NCI-H774 (cell line): ENCODE data around the gene DNPH1.

Experiments used
- DNase-seq: peaks from one replicate; lab custom pipeline; 2025; lab: John Stamatoyannopoulos, UW

Gene DNPH1

DNA sequence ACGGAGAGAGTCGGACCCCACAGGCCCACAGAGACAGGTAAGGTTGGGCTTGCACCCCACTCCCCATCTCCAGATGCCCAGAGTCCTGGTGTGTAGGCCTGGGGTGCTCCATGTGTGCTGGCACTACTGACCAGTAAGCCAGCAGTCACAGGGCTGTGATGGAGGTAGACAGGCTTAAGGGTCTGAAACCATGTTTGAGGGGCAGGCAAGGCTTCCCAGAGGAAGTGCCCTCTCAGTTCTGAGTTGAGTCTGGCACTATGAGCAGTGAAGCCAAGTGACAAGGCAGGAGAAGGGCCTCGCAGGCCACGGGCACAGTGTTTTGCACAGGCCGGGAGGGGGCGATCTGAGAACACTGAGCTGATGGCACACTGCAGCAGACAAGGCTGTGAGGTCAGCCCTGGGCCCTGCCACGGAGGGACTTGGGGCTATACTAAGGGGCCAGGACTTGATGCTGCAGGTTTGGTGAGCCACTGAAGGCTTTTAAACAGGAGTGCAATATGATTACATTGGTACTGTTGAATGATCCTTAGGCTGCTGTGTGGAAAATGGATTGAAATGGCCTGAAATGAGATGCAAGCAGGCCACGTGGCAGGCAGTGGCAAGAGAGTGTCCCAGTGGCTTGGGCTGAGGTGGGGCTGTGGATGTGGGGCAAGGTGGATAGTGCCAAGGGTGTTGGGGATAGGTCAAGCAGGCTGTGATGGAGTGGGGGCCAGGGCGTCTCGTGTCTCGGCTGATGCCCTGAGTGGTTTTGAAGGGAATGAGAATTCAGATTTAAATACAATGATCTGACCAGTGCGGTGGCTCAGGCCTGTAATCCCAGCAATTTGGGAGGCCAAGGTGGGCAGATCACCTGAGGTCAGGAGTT, 34.3 kb upstream of the DNPH1 start:
- DNase-seq, result peak; percentile 14

DNA sequence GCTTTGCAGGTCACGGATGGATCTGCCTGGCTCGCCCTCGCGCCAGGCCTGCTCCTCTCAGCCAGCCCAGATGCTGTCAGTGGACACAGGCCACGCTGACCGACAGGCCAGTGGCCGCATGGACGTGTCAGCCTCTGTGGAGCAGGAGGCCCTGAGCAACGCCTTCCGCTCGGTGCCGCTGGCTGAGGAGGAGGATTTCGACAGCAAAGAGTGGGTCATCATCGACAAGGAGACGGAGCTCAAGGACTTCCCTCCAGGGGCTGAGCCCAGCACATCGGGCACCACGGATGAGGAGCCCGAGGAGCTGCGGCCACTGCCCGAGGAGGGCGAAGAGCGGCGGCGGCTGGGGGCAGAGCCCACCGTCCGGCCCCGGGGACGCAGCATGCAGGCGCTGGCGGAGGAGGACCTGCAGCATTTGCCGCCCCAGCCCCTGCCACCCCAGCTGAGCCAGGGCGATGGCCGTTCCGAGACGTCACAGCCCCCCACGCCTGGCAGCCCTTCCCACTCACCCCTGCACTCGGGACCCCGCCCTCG, 33.6 kb upstream of the DNPH1 start:
- no peak for DNase-seq

DNA sequence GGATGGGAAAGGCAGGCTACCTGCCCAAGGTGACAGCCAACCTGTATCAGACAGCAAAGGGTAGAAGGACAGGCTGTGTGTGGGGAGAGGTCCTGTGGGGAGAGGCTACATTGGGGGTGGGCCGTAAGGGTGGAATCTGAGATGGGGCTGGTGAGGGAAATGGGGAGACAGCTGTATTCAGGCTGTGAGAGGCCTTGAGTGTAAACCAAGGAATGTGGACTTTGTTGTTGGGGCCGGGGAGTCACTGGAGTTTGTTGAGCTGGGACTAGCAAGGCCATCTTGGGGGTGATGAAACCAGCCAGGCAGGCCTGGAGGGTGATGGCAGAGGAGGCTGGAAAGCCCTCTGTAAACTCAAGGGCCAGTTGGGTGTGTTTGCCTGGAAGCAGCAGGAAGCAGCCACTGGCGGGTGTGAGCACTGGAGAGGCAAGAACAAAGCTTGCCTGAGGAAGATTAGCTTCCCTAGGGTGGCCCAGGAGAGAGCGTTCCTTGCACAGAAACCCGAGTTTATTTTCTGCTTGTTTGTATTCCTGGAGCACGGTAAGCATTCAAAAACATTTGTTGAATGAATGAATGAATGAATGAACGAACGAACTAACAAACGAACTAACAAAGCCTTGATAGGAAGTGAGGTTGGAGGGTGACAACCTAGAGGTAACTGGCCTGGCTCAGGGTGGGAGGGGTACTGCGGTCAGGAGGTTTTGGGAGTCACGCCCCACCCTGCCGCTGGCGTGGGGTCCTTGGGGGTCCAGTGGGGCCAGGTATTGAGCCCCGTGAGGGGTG, 32.9 kb upstream of the DNPH1 start:
- no peak for DNase-seq

- no peak for DNase-seq
Measured at GRCh38 chr6:43261198-43261597, 31.9 kb upstream of the DNPH1 start.

GRCh38 chr6:43260791-43261190, 31.5 kb upstream of the DNPH1 start:
- DNase-seq, result no peak

GRCh38 chr6:43258807-43259686, 29.8 kb upstream of the DNPH1 start:
- DNase-seq, result no peak

GRCh38 chr6:43258180-43258579, 28.9 kb upstream of the DNPH1 start:
- DNase-seq, result no peak

- no peak for DNase-seq
Measured at GRCh38 chr6:43257367-43258145, 28.3 kb upstream of the DNPH1 start.

GRCh38 chr6:43256670-43257366, 27.5 kb upstream of the DNPH1 start:
- DNase-seq, result no peak

- no peak for DNase-seq
Measured at GRCh38 chr6:43255408-43256054, 26.2 kb upstream of the DNPH1 start.

DNA sequence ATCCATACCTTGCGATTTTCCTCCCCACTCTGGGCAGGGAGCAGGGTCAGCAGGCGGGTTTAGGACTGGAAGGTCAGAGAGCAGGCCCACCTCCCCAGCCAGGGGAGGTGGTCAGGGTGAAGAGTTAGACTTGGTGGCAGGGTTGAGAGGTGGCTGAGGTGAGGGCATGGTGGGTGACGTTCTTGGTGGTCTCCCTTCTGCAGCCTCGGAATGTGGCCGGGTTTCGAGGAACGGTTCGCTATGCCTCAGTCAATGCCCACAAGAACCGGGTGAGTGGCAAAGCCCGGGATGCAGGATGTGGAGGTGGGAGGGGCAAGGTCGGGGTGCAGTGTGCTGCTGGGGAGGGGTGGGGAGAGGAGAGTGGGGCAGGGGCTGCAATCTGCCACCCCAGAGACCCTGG, 25.6 kb upstream of the DNPH1 start:
- no peak for DNase-seq

DNA sequence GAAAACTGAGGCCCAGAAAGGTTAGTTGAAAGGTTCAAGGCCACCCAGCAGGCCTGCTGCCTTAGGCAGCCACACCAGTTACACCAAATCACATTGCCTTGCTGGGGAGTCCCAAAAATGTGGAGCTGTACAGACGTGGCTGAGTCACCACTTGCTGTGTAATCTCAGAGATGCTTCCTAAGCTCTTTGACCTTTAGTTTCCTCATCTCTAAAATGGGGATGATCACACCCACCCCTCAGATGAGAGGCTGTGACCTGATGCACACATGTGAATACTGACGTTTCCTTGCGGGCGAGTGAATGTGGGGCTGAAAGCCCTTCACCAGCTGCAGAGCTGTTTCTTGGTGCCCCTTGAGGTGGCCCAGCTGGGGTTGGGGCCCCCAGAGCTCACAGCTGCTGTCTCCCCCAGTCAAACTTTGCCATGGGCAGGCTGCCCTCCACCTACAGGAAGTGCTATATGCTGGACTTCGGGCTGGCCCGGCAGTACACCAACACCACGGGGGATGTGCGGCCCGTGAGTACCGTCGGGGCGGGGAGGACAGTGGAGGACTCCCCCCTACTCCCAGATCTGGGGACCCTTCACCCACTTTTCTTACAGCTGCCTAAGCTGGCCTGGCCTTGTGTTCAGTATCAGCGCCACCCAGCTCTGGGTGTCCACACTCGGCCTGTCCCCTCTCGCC, 25.0 kb upstream of the DNPH1 start:
- DNase-seq, result no peak

DNA sequence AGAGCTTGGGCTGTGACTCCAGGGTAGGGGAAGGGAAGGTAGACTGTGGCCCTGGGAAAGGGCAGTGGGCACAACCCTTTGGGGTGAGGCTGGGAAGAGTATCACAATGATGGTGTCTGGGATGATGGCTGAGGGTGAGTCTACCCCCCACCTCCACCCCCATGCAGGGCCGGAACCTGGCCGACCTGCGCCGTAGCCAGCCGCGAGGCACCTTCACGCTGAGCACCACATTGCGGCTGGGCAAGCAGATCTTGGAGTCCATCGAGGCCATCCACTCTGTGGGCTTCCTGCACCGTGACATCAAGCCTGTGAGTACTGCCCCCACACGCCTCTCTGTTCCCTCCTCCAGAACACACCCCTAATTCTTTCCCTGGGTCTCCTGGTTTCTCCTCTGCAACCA, 24.1 kb upstream of the DNPH1 start:
- no peak for DNase-seq

DNA sequence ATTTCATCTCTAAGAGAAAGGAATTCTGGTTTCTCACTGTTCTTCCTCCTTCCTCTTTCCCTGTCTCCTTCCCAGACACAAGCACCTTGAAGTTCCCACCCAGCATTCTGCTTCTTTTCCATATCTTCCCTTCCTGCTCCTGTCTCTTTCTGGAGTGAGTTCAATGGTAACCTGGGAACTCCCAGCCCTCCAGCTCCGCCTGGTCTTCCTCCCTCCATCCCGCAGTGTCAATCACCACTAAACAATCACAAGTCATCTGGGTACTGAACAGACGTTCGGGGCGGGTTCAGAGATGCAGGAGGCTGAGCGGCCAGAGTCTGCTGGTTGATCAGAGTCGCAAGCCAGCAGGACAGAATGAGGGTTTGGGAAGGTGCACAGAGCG, 21.7 kb upstream of the DNPH1 start:
- DNase-seq, result no peak

DNA sequence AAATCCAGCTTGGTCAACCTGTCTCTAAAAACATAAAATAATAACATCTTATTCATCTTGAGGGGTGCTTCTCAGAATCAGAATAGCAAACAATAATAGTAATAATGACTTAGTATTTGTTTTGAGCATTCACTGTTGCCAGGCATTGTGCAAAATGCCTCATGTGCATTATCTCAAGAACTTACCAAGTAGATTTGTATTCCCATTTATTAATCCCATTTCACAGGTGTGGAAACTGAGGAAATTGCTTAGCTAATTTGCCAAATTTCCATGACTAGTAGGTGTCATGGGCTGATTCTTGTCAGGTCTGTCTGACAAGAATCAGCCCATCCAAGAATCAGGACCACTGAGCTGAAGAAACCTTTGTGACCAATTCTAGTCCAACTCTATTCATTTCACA, 19.5 kb upstream of the DNPH1 start:
- DNase-seq, result no peak

- no peak for DNase-seq
Measured at GRCh38 chr6:43248101-43248500, 18.8 kb upstream of the DNPH1 start.

DNA sequence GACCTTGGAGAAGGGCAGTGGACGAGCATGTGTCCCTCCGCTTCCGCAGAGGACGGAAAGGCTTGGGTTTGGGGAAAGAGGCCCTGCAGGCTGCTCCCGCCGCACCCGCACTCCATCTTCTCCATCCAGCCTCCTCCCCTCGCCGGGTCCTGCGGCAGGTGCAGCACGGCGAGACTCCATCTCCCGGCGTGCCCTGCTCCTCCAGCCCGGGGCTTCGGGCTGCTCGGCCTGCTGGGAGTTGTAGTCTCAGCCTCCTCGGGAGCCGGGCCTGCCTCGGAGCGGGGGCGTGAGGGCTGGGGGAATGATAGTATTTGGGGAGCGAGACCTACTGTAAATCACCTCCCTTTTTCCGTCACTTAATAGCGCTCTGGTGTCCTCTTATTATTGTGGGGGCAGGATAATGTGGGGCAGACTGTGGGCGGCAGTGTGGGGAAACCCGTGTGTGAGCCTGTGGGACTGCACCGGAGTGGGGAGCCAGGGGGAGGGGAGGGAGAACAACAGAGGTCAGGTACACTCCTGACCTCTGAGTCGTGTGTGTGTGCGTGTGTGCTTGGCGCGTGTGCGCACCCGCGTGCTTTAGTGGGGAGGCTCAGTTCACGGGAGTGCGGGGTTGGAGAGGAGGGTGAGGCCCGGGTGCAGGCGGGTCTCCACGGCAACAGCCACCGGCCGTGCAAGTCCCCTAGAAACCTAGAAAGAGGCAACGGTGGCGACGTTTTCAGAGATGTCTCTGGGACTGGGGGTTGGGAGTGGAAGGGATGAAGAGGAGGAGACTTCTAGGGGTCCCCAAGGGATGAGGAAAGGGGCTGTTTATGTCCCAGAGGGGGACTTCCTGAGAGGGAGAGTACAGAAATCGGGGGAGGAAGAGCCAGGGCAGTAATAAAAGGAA, 18.1 kb upstream of the DNPH1 start:
- peak; percentile 91 for DNase-seq

DNA sequence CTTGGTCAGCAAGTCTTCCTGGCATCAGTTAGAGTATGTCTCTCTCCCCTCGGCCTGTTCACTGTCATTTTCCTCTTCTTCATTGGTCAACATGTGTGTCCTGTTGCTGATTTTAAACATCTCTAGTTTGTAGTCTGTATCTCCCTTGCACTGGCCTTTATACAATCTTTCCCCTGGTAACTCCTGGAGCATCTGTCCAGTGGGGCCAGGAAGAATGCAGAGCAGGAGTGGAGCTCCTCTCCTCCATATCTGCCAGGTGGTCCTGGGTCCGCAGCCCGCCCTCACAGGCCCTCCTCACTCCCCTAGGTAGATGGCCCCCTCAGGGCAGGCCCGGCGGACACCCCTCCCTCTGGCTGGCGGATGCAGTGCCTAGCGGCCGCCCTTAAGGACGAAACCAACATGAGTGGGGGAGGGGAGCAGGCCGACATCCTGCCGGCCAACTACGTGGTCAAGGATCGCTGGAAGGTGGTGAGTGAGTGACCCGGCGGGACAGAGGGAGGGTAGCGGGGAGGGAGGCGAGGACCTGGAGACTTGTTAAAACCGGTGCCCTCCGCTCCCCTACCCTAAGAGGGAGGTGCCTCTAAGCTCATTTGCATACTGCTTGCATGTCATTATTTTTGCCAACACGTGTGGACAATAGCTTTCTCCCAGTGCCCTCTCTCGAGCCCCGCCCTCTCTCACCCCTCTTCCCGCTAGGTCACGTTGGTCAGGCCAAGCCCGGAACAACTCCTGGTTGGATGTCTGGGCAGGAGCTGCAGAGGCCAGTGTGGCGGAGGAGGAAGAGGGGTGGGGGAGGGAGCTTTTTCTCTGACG, 17.2 kb upstream of the DNPH1 start:
- peak; percentile 91 for DNase-seq
